Adrenal gland (tissue), 12 donors: ENCODE data around the gene SCARB1. TPM values are rescaled to one million over a fixed set of nuclear protein-coding genes. Genes with fewer than 3 reads are reported as not detected.

Experiments
- DNase-seq, 7 donors: peaks; one replicate each; pipeline ENCODE4 v3.0.0-alpha.2; 2019 to 2020
- H3K27ac ChIP-seq, 5 donors: fragments of 200-600 bp; sonication (generic) in 4 of 5; 1 replicate in 3 of 5; 2 replicates in 2 of 5; pipeline versions ENCODE4 v1.5.1 to v1.8.0; 2016 to 2020; ENCODE audit warnings: mild to moderate bottlenecking in 1 of 5
- H3K27me3 ChIP-seq: fragments of 200-600 bp; 2 replicates; pipeline ENCODE4 v1.8.0; 2021
- H3K36me3 ChIP-seq, 2 donors: fragments of 200-600 bp; replicated peaks in 1 of 2; 1 replicate in 1 of 2; 2 replicates in 1 of 2; pipeline versions ENCODE4 v1.5.1 to v1.8.0; 2018 to 2022
- H3K4me1 ChIP-seq, 2 donors: fragments of 200-600 bp; replicated peaks in 1 of 2; 1 replicate in 1 of 2; 2 replicates in 1 of 2; pipeline versions ENCODE4 v1.5.1 to v1.8.0; 2018 to 2021
- H3K4me3 ChIP-seq, 4 donors: fragments of 200-600 bp; sonication (generic) in 3 of 4; one replicate each; pipeline ENCODE4 v1.5.1; 2016 to 2018
- H3K9me3 ChIP-seq, 3 donors: fragments of 200-600 bp; sonication (generic) in 1 of 3; replicated peaks in 1 of 3; 1 replicate in 2 of 3; 2 replicates in 1 of 3; pipeline versions ENCODE4 v1.5.1 to v1.8.0; 2016 to 2021
- CTCF ChIP-seq, 6 experiments: fragments of 450-650 bp in 4 of 6; fragments of 200-600 bp in 2 of 6; sonication (generic) in 1 of 6; IDR thresholded peaks; 1 replicate in 5 of 6; 2 replicates in 1 of 6; pipeline versions ENCODE4 v1.5.1 to v1.8.0; 2016 to 2021; ENCODE audit warnings: antibody characterized with exemption in 6 of 6, mild to moderate bottlenecking in 2 of 6, moderate library complexity in 1 of 6
- POLR2A ChIP-seq, 2 donors: fragments of 450-650 bp; IDR thresholded peaks; one replicate each; pipeline ENCODE4 v1.6.1; 2017; ENCODE audit warnings: antibody characterized with exemption in 2 of 2, mild to moderate bottlenecking in 2 of 2, moderate library complexity in 1 of 2
- WGBS, 4 donors: extraction: QIAGEN DNeasy Blood & Tissue Kit in 2 of 4; methylation state at CpG; one replicate each; pipeline versions ENCODE4 v1.1.5 to v1.1.7; 2013 to 2017; 5-methylcytosine and 5-hydroxymethylcytosine counted together
- intact Hi-C, 2 donors: fragments of 100-400 bp; cut with DNase I; formaldehyde crosslinking; loops; one replicate each; pipeline versions ENCODE4 v1.14.1 to v1.15.0; 2022 to 2023
- polyA plus RNA-seq, 3 donors: library from polyadenylated mRNA; stranded (reverse); fragments of 200-250 nt in 2 of 3; fragments of 350-450 nt in 1 of 3; fragmentation: Illumina TruSeq in 1 of 3; extraction: RNeasy Lipid Tissue Mini Kit (QIAGEN cat#74804) in 1 of 3; gene quantifications; one replicate each; pipeline ENCODE4 v1.2.3, GENCODE V29; 2013 to 2014
- total RNA-seq, 9 donors: library from RNA; depleted of rRNA in 4 of 9; stranded (reverse); fragments of >200 nt in 4 of 9; fragments of 120-200 nt in 1 of 9; fragmentation: NEBNext Ultra II Directional in 1 of 9; extraction: Animal tissue kit (Norgen Biotek cat#: 25700) in 1 of 9; gene quantifications; one replicate each; pipeline versions ENCODE4 v1.1.0 to v1.2.4, GENCODE V29; 2013 to 2023
- donor health status: healthy with polysubstance abuse.
- donor health status: Bipolar disorder and iron deficiency.
- donor health status: DM: yes; HTN: yes; CAD: no.
- donor health status: DM: no; HTN: no; CAD: no.
- donor health status: DM: no; HTN: no; CAD: no.
- donor health status: DM: yes; HTN: yes; CAD: no.

SCARB1 gene
- total and polyA plus RNA-seq, 12 donors: 213 to 8,580 (median 1,325) TPM

GRCh38 chr12:124762384-124762783 is 101.3 kb downstream of the SCARB1 start:
- H3K4me3 ChIP-seq: no peak overlapping the region
- intact Hi-C loops: loop anchor here (10.0 kb wide), 3 partner anchors 78 to 728 kb away; no protein-coding TSS in a partner anchor
- TF ChIP-seq CTCF (IDR thresholded peaks at IDR 0.05) (no peak), POLR2A (IDR thresholded peaks at IDR 0.05) (no peak)
- WGBS, 4 donors: 87 to 97% (median 96%) methylated on average over 8 of the region's 8 CpGs
- H3K36me3 ChIP-seq: no peaks in the 10 kb centered on the region
- no peak overlapping the region for H3K27ac ChIP-seq
- peaks cover 7 to 46% of the 10 kb centered on the region in 2 donors for H3K4me1 ChIP-seq
- H3K27me3 ChIP-seq: no peaks in the 10 kb centered on the region
- H3K9me3 ChIP-seq: peaks cover 0 to 7% (median 0%) of the 10 kb centered on the region in 3 donors
- DNase-seq: no peak

- Histone ChIP-seq H3K4me3 (no peak overlapping the region), H3K27ac (no peak overlapping the region), H3K4me1 (peaks cover 7 to 43% of the 10 kb centered on the region in 2 donors), H3K36me3 (no peaks in the 10 kb centered on the region), H3K27me3 (no peaks in the 10 kb centered on the region), H3K9me3 (peaks cover 0 to 7% (median 0%) of the 10 kb centered on the region in 3 donors)
- no peak for TF ChIP-seq POLR2A (IDR thresholded peaks at IDR 0.05)
- no peak for TF ChIP-seq CTCF (IDR thresholded peaks at IDR 0.05)
- intact Hi-C loops: loop anchor here (10.0 kb wide), 3 partner anchors 77 to 727 kb away; no protein-coding TSS in a partner anchor
- 68 to 78% (median 72%) methylated on average over 4 of the region's 4 CpGs for WGBS, 4 donors
- no peak for DNase-seq
Observed at GRCh38 chr12:124761871-124762270, 101.8 kb downstream of the SCARB1 start.

- DNase-seq: no peak
- peaks cover 7 to 37% of the 10 kb centered on the region in 2 donors for H3K4me1 ChIP-seq
- 94 to 100% (median 97%) methylated on average over 7 of the region's 7 CpGs for WGBS, 4 donors
- no peaks in the 10 kb centered on the region for H3K27me3 ChIP-seq
- no peak for TF ChIP-seq POLR2A (IDR thresholded peaks at IDR 0.05)
- no peak for TF ChIP-seq CTCF (IDR thresholded peaks at IDR 0.05)
- H3K9me3 ChIP-seq: peaks cover 0 to 7% (median 0%) of the 10 kb centered on the region in 3 donors
- H3K4me3 ChIP-seq: no peak overlapping the region
- H3K36me3 ChIP-seq: no peaks in the 10 kb centered on the region
- intact Hi-C loops: loop anchor here (10.0 kb wide), 3 partner anchors 76 to 726 kb away; no protein-coding TSS in a partner anchor
- no peak overlapping the region for H3K27ac ChIP-seq
Observed at GRCh38 chr12:124761056-124761455, 102.6 kb downstream of the SCARB1 start.

DNA sequence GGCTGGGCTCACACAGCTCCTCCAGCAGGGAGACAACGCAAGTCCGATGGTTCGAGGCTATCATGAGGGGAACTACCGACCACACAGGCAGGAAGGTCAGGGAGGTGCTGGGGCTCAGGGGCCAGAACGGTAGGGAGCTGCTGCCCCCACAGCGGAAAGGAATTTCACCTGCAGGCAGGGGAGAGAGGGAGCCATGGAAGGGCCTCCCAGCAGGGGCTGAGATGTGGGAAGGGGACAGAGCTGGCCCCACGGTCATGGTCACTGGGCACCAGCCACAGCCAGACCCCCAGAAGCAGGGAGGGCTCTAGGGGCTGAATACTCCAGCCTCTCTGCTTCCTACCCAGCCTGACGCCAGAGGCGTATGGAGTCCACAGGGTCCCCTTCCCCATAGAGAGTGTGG is 103.1 kb downstream of the SCARB1 start:
- H3K27ac ChIP-seq: peak overlapping the region in 2 of 5 donors; percentile 32 to 56
- 86 to 100% (median 90%) methylated on average over 1 to 9 of the region's 9 CpGs; no CpG with 5 or more reads in 1 of the 4 donors for WGBS, 4 donors
- no peaks in the 10 kb centered on the region for H3K36me3 ChIP-seq
- H3K9me3 ChIP-seq: peaks cover 0 to 7% (median 0%) of the 10 kb centered on the region in 3 donors
- H3K4me1 ChIP-seq: peaks cover 2 to 37% of the 10 kb centered on the region in 2 donors
- intact Hi-C loops: loop anchor here (10.0 kb wide), 3 partner anchors 76 to 726 kb away; no protein-coding TSS in a partner anchor
- no peak for TF ChIP-seq CTCF (IDR thresholded peaks at IDR 0.05)
- no peak for TF ChIP-seq POLR2A (IDR thresholded peaks at IDR 0.05)
- H3K4me3 ChIP-seq: no peak overlapping the region
- no peaks in the 10 kb centered on the region for H3K27me3 ChIP-seq
- no peak for DNase-seq
